ENCODE measurements around the gene BRWD1. TPM values are rescaled to one million over a fixed set of nuclear protein-coding genes. Genes with fewer than 3 reads are reported as not detected.

Gene BRWD1
- total RNA-seq, 2 experiments from 2014 or later = 84.7 to 92.2 TPM

- Histone ChIP-seq H3K9me3 (ENCODE audit: control insufficient read depth in 1 of 2, insufficient read depth in 1 of 2, low read length in 2 of 2) (no peaks in the 10 kb centered on the region), H3K4me3 (ENCODE audit: low read length) (no peak overlapping the region), H3K4me1 (ENCODE audit: insufficient read depth, low read length) (no peaks in the 10 kb centered on the region), H3K27ac (ENCODE audit: low read depth in 1 of 2, low read length in 2 of 2) (no peak overlapping the region), H3K36me3 (ENCODE audit: insufficient read depth, low read length) (no peaks in the 10 kb centered on the region), H3K27me3 (ENCODE audit: control insufficient read depth in 1 of 2, insufficient read depth in 2 of 2, low read length in 2 of 2) (no peaks in the 10 kb centered on the region)
- no peak overlapping the region for H3K4me3 Mint-ChIP-seq
- ChIA-PET CTCF (no interaction called here), POLR2A (no interaction called here)
- DNase-seq (no peak), ATAC-seq (ENCODE audit: poor library complexity) (no peak)
- intact Hi-C loops (cut with DNase I, micrococcal nuclease) = no loop called here
- no peak for TF ChIP-seq CTCF (IDR thresholded peaks at IDR 0.05)
- no peaks in the 10 kb centered on the region for H3K36me3 Mint-ChIP-seq (ENCODE audit: low read depth)
- no peaks in the 10 kb centered on the region for H3K4me1 Mint-ChIP-seq (ENCODE audit: low read depth)
- no peaks in the 10 kb centered on the region for H3K9me3 Mint-ChIP-seq
- H3K27me3 Mint-ChIP-seq = peaks cover 5% of the 10 kb centered on the region
- H3K27ac Mint-ChIP-seq = no peak overlapping the region
Observed at GRCh38 chr21:39156024-39156423, 157.4 kb downstream of the BRWD1 start.

- no peaks in the 10 kb centered on the region for H3K4me1 Mint-ChIP-seq (ENCODE audit: low read depth)
- no peaks in the 10 kb centered on the region for H3K36me3 Mint-ChIP-seq (ENCODE audit: low read depth)
- H3K27ac Mint-ChIP-seq = no peak overlapping the region
- Histone ChIP-seq H3K9me3 (ENCODE audit: control insufficient read depth in 1 of 2, insufficient read depth in 1 of 2, low read length in 2 of 2) (no peaks in the 10 kb centered on the region), H3K4me3 (ENCODE audit: low read length) (no peak overlapping the region), H3K27me3 (ENCODE audit: control insufficient read depth in 1 of 2, insufficient read depth in 2 of 2, low read length in 2 of 2) (no peaks in the 10 kb centered on the region), H3K4me1 (ENCODE audit: insufficient read depth, low read length) (no peaks in the 10 kb centered on the region), H3K27ac (ENCODE audit: low read depth in 1 of 2, low read length in 2 of 2) (no peak overlapping the region), H3K36me3 (ENCODE audit: insufficient read depth, low read length) (no peaks in the 10 kb centered on the region)
- ChIA-PET POLR2A (no interaction called here), CTCF (no interaction called here)
- no peak for TF ChIP-seq CTCF (IDR thresholded peaks at IDR 0.05)
- ATAC-seq (ENCODE audit: poor library complexity) (no peak), DNase-seq (no peak)
- no peaks in the 10 kb centered on the region for H3K9me3 Mint-ChIP-seq
- intact Hi-C loops (cut with DNase I, micrococcal nuclease) = no loop called here
- H3K27me3 Mint-ChIP-seq = peaks cover 10% of the 10 kb centered on the region
- no peak overlapping the region for H3K4me3 Mint-ChIP-seq
Observed at GRCh38 chr21:39155578-39155977, 157.9 kb downstream of the BRWD1 start.

- Histone ChIP-seq H3K36me3 (ENCODE audit: insufficient read depth, low read length) (no peaks in the 10 kb centered on the region), H3K9me3 (ENCODE audit: control insufficient read depth in 1 of 2, insufficient read depth in 1 of 2, low read length in 2 of 2) (no peaks in the 10 kb centered on the region), H3K4me3 (ENCODE audit: low read length) (no peak overlapping the region), H3K27ac (ENCODE audit: low read depth in 1 of 2, low read length in 2 of 2) (no peak overlapping the region), H3K27me3 (ENCODE audit: control insufficient read depth in 1 of 2, insufficient read depth in 2 of 2, low read length in 2 of 2) (no peaks in the 10 kb centered on the region), H3K4me1 (ENCODE audit: insufficient read depth, low read length) (no peaks in the 10 kb centered on the region)
- TF ChIP-seq CTCF (IDR thresholded peaks at IDR 0.05) = no peak
- H3K27ac Mint-ChIP-seq = no peak overlapping the region
- no peak overlapping the region for H3K4me3 Mint-ChIP-seq
- ChIA-PET CTCF (no interaction called here), POLR2A (no interaction called here)
- H3K4me1 Mint-ChIP-seq (ENCODE audit: low read depth) = no peaks in the 10 kb centered on the region
- ATAC-seq (ENCODE audit: poor library complexity) (no peak), DNase-seq (no peak)
- peaks cover 17% of the 10 kb centered on the region for H3K27me3 Mint-ChIP-seq
- no peaks in the 10 kb centered on the region for H3K9me3 Mint-ChIP-seq
- intact Hi-C loops (cut with DNase I, micrococcal nuclease) = no loop called here
- no peaks in the 10 kb centered on the region for H3K36me3 Mint-ChIP-seq (ENCODE audit: low read depth)
Observed at GRCh38 chr21:39153842-39154241, 159.6 kb downstream of the BRWD1 start.

All from CD4-positive, alpha-beta T cell (primary cell).